IPS DF 6.9 (cell line): ENCODE results near the gene TEX36.

ENCODE experiments used
- DNase-seq: peaks from one replicate; pipeline ENCODE4 v3.0.0-alpha.2; 2013; ENCODE audit warnings: low read depth, low spot score
- H3K27ac ChIP-seq: one replicate; pipeline ENCODE4 v1.5.1; 2013; ENCODE audit warnings: low read length, control low read depth
- H3K27me3 ChIP-seq: 2 replicates; pipeline ENCODE4 v1.6.1; 2013; ENCODE audit warnings: mild to moderate bottlenecking, low read length; ENCODE audit not compliant: control insufficient read depth, insufficient read depth
- H3K36me3 ChIP-seq: 2 replicates; pipeline ENCODE4 v1.6.1; 2013; ENCODE audit warnings: low read length; ENCODE audit not compliant: control insufficient read depth, insufficient read depth
- H3K4me1 ChIP-seq: 2 replicates; pipeline ENCODE4 v1.6.1; 2013; ENCODE audit warnings: low read length; ENCODE audit not compliant: control insufficient read depth, insufficient read depth
- H3K4me3 ChIP-seq: 2 replicates; pipeline ENCODE4 v1.5.1; 2013; ENCODE audit warnings: mild to moderate bottlenecking, low read length
- H3K9me3 ChIP-seq: 2 replicates; pipeline ENCODE4 v1.6.1; 2013; ENCODE audit warnings: low read length, inconsistent platforms; ENCODE audit not compliant: control insufficient read depth, insufficient read depth
- WGBS: extraction: QIAGEN DNeasy Blood & Tissue Kit; methylation state at CpG from one replicate; pipeline ENCODE4 v1.1.7; 2013; ENCODE audit warnings: mixed read lengths, missing lambda C conversion rate; ENCODE audit not compliant: insufficient read length, insufficient coverage; 5-methylcytosine and 5-hydroxymethylcytosine counted together

TEX36 gene

DNA sequence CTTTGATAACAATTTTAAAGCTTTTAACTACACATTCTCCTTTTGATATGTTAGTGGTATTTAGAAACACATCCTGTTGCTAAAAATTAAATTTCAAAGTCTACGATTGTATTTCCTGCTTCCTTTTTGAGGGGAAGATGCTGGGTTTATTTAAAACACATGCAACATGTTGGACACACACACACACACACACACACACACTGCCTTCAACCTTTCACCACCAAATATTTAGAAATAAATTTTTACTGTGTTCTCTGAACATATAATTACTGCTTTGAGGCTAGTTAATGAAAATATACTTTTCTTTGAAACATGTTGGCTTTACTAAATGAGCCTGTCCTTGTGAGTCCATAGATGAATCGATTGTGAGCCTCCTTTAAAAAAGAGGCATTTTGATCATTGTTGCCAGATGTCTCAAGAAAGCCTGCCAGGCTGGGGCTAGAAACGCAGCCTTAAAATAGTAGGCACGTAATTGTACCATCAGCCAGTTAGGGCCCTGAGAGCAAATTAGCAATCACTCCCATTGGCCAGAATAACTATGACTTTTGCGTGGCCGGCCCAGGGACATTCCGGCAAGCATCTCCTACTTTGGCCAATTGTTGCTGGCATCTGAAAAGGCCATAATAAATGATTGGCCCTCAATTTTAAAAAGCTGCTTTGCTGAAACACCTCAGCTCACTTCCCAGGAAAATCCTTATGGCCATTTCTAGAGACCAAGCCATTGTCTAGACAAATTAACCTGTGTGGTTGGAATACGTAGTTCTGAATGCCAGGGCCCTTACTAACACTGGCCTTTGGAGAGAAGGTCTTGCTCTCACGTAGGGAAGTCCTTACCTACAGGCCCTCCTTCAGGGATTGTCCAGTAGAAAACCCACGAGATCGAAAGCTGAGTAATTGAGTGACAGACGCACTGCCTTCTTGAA is 9.9 kb upstream of the TEX36 start:
- DNase-seq = no peak
- no peaks in the 10 kb centered on the region for H3K9me3 ChIP-seq

DNA sequence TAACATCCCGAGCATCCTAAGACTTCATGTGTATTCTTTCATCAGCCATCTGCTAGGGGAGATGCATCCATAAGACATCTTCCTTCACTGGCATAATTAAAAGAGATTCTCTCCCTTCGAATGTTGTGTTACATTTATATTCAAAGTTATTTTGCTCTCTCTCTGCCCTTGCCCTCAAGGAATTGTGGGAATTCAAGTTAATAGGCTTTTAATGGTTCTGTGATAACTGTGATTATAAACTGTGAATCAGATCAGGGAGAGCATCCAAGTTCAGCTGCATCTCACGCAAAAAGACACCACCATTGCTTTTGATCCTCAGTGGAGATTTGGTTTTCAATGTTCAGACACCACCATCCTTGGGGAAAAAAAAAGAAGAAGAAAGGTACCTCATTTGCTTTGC is 9.2 kb upstream of the TEX36 start:
- no peaks in the 10 kb centered on the region for H3K27me3 ChIP-seq
- H3K9me3 ChIP-seq = no peaks in the 10 kb centered on the region
- no peak for DNase-seq
- H3K27ac ChIP-seq = no peak overlapping the region
- no peak overlapping the region for H3K4me3 ChIP-seq
- H3K36me3 ChIP-seq = no peaks in the 10 kb centered on the region
- no CpG with 5 or more reads among the region's 3 CpGs for WGBS
- H3K4me1 ChIP-seq = no peaks in the 10 kb centered on the region

More for the DNA sequence above, 9.9 kb upstream of the TEX36 start:
- Histone ChIP-seq H3K4me3 (no peak overlapping the region), H3K27ac (no peak overlapping the region), H3K36me3 (no peaks in the 10 kb centered on the region), H3K27me3 (no peaks in the 10 kb centered on the region), H3K4me1 (no peaks in the 10 kb centered on the region)
- WGBS = no CpG with 5 or more reads among the region's 12 CpGs

GRCh38 chr10:125691160-125691981 is 8.4 kb upstream of the TEX36 start:
- no peaks in the 10 kb centered on the region for H3K9me3 ChIP-seq
- no peaks in the 10 kb centered on the region for H3K27me3 ChIP-seq
- no peak overlapping the region for H3K4me3 ChIP-seq
- no peaks in the 10 kb centered on the region for H3K4me1 ChIP-seq
- H3K36me3 ChIP-seq = no peaks in the 10 kb centered on the region
- WGBS = 100% methylated on average over 2 of the region's 19 CpGs
- DNase-seq = no peak
- H3K27ac ChIP-seq = no peak overlapping the region

DNA sequence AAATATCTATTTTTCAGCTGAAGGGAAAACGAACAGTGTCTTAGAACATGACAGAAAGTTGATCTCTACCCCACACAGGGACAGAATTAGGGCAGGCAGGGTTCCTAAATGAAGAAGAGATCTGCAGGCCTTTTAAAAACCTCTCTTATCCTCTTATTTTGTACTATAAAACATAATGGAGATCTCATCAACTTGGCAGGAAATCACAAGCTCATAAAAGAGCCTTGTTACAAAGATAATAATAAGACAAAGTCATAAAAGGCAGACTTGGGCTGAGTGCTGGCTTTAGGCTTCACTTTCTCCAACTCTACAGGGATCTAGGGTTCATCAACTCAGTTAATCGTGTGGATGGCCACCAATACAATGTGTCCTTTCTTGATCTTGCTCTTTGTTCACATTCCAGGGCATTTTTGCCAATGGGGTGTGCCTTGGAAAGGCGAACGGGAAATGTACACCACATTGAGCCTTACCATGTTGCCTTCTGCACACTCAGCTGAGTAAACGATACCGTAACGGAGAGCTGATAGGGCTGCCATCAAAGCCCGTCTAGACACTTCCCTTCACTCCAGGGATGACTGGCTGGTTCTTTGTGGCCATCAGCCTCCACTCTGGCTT is 7.1 kb upstream of the TEX36 start:
- Histone ChIP-seq H3K27ac (no peak overlapping the region), H3K4me3 (no peak overlapping the region), H3K4me1 (no peaks in the 10 kb centered on the region), H3K9me3 (no peaks in the 10 kb centered on the region), H3K27me3 (no peaks in the 10 kb centered on the region), H3K36me3 (no peaks in the 10 kb centered on the region)
- no CpG with 5 or more reads among the region's 8 CpGs for WGBS
- DNase-seq = no peak

DNA sequence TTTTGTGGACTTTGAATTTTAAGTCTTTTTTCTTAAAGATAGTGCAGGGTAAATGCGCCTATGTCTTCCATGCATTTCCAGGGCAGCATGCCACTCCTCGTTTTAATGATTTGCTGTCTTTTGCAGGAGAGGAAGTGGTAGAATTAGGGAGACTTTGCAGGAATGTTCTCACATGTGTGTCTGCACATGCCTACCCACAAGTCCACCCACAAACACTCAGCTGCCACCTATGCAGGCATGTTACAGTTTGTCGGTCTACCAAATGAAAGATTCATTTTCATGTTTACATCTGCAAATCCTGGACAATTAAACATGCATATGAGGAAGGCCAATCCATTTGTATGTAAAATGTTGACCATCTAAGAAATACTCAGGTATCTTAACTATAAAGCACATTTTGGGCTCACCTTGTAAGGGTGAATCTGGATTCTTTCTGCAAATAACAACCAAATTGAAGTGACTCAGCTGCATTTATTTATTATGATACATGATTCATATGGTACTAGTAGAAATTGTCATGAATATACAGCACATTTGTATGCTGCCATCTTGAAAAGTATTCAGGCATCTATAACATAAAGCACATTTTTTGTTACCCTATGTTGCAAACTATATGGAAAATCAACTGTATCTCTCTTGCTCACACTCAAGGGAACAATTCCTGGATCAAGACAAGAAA is 4.7 kb upstream of the TEX36 start:
- DNase-seq = no peak
- no CpG with 5 or more reads among the region's 3 CpGs for WGBS

DNA sequence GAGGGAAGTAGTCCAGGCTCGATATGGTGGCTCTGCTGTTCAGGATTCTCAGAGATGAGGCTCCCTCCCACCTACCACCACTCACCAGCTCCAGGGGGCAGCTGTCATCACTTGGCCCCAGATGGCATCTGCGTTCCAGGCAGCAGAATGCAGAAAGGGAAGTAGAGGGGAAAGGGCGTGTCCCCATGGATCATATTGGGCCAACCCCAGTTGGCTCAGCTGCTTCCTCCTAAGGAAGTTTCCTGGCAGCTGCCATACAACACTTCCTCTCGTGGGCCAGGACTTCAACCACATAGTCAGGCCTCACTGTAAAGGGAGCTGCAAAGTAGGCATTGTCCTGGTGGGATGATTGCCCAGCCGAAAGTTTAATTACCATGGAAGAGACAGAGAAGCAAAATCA is 1.6 kb upstream of the TEX36 start:
- no peaks in the 10 kb centered on the region for H3K9me3 ChIP-seq
- H3K4me1 ChIP-seq = no peaks in the 10 kb centered on the region
- no peak overlapping the region for H3K27ac ChIP-seq
- no CpG with 5 or more reads among the region's 5 CpGs for WGBS
- H3K4me3 ChIP-seq = no peak overlapping the region
- H3K36me3 ChIP-seq = no peaks in the 10 kb centered on the region
- no peaks in the 10 kb centered on the region for H3K27me3 ChIP-seq
- DNase-seq = no peak

More for the DNA sequence above, 4.7 kb upstream of the TEX36 start:
- Histone ChIP-seq H3K4me3 (no peak overlapping the region), H3K9me3 (no peaks in the 10 kb centered on the region), H3K4me1 (no peaks in the 10 kb centered on the region), H3K27ac (no peak overlapping the region), H3K36me3 (no peaks in the 10 kb centered on the region), H3K27me3 (no peaks in the 10 kb centered on the region)

- Histone ChIP-seq H3K4me1 (no peaks in the 10 kb centered on the region), H3K4me3 (no peak overlapping the region), H3K9me3 (no peaks in the 10 kb centered on the region), H3K27ac (no peak overlapping the region), H3K36me3 (no peaks in the 10 kb centered on the region), H3K27me3 (no peaks in the 10 kb centered on the region)
- no CpG with 5 or more reads among the region's 7 CpGs for WGBS
- DNase-seq = no peak
These were observed 858 bp upstream of the TEX36 start for GRCh38 chr10:125683821-125684220.

DNA sequence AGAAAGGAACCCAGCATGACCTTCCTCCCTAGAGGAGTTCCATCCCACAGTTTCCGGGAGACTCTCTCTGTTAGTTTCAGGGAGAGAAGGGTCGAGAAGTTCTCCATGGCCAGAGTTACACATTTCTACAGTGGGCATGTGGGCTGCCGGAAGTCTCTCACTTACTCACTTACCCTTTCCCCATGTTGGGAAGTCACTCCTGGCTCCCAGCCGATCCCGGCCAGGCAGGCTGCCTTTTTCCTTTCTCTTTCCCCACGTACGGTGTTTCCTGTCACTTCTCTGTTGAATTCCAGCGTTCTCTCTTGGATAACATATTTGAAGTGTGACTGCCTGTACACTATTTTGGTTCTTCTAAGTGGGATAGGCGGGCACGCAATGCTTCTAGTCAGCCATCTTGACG is 3.5 kb downstream of the TEX36 start:
- H3K36me3 ChIP-seq = no peaks in the 10 kb centered on the region
- no peaks in the 10 kb centered on the region for H3K4me1 ChIP-seq
- H3K27ac ChIP-seq = no peak overlapping the region
- DNase-seq = no peak
- no peaks in the 10 kb centered on the region for H3K9me3 ChIP-seq
- H3K4me3 ChIP-seq = no peak overlapping the region
- no CpG with 5 or more reads among the region's 11 CpGs for WGBS
- no peaks in the 10 kb centered on the region for H3K27me3 ChIP-seq

DNA sequence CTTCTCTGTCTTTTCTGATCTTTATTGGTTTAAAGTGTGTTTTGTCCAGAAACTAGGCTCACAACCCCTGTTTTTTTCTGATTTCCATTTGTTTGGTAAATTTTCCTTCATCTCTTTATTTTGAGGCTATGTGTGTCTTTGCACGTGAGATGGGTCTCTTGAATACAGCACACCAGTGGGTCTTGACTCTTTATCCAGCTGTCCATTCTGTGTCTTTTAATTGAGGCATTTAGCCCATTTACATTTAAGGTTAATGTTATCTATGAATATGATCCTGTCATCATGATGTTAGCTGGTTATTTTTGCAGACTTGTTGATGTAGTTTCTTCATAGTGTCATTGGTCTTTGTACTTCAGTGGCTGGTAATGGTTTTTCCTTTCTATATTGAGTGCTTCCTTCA is 10.1 kb downstream of the TEX36 start:
- no CpG with 5 or more reads among the region's 1 CpG for WGBS
- DNase-seq = no peak
- H3K4me3 ChIP-seq = no peak overlapping the region

GRCh38 chr10:125662584-125662983 is 20.4 kb downstream of the TEX36 start:
- H3K4me3 ChIP-seq = no peak overlapping the region
- no peak overlapping the region for H3K27ac ChIP-seq
- no peaks in the 10 kb centered on the region for H3K27me3 ChIP-seq
- WGBS = no CpG with 5 or more reads among the region's 2 CpGs
- H3K9me3 ChIP-seq = no peaks in the 10 kb centered on the region
- no peaks in the 10 kb centered on the region for H3K36me3 ChIP-seq
- H3K4me1 ChIP-seq = no peaks in the 10 kb centered on the region
- DNase-seq = no peak

More for the DNA sequence above, 10.1 kb downstream of the TEX36 start:
- no peak overlapping the region for H3K27ac ChIP-seq
- no peaks in the 10 kb centered on the region for H3K36me3 ChIP-seq
- H3K4me1 ChIP-seq = no peaks in the 10 kb centered on the region
- H3K9me3 ChIP-seq = no peaks in the 10 kb centered on the region
- H3K27me3 ChIP-seq = no peaks in the 10 kb centered on the region
